C4-2B (cell line): ENCODE measurements around the gene SLC2A14.

Experiments
- ZFX ChIP-seq: fragments of 450-650 bp; IDR thresholded peaks from 2 replicates; pipeline ENCODE4 v1.6.1; 2017
- TF ChIP-seq, protein P1 (sequence below): fragments of 450-650 bp; conservative IDR thresholded peaks from 2 replicates; pipeline ENCODE4 v1.5.1; 2017; ENCODE audit warnings: mild to moderate bottlenecking

DNA sequence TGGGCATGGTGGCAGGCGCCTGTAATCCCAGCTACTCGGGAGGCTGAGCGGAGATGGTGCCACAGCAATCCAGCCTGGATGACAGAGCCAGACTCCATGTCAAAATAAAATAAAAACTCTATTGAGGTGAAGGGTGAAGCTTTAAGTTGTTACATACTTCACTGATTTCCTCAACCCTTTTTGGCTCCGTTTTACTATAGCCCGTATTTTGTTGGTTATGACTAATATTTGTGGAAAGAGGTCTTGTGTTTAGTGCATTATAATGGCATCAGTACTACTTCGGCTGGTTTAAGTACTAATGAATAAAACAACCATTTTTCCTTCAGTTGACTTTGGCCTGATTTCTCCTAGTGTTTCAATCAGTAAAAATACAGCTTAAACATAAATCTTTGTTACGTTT lies 27.0 kb upstream of the SLC2A14 start:
- TF ChIP-seq, protein P1, sequence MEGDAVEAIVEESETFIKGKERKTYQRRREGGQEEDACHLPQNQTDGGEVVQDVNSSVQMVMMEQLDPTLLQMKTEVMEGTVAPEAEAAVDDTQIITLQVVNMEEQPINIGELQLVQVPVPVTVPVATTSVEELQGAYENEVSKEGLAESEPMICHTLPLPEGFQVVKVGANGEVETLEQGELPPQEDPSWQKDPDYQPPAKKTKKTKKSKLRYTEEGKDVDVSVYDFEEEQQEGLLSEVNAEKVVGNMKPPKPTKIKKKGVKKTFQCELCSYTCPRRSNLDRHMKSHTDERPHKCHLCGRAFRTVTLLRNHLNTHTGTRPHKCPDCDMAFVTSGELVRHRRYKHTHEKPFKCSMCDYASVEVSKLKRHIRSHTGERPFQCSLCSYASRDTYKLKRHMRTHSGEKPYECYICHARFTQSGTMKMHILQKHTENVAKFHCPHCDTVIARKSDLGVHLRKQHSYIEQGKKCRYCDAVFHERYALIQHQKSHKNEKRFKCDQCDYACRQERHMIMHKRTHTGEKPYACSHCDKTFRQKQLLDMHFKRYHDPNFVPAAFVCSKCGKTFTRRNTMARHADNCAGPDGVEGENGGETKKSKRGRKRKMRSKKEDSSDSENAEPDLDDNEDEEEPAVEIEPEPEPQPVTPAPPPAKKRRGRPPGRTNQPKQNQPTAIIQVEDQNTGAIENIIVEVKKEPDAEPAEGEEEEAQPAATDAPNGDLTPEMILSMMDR: no peak
- no peak for TF ChIP-seq ZFX
